Activated CD4-positive, alpha-beta T cell treated with anti-CD3 and anti-CD28 coated beads, Interleukin-2, amount 50 U/mL, for 48 hours (primary cell): ENCODE data around the gene DYNLT4.
A peak's percentile ranks its signal among the peaks of the same experiment; 100 is the strongest.
"Not testable (repeated sequence)": the region's sequence is repeated elsewhere in the genome, so short reads cannot be mapped to it uniquely, and the experiment has no call there.

ENCODE experiments used
- DNase-seq, 2 experiments: peaks; one replicate each; pipeline ENCODE4 v3.0.0-alpha.2; 2020

The DYNLT4 gene, protein sequence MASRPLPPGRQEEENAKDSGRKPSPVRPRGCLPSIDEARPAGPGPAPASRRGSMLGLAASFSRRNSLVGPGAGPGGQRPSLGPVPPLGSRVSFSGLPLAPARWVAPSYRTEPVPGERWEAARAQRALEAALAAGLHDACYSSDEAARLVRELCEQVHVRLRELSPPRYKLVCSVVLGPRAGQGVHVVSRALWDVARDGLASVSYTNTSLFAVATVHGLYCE

DNA sequence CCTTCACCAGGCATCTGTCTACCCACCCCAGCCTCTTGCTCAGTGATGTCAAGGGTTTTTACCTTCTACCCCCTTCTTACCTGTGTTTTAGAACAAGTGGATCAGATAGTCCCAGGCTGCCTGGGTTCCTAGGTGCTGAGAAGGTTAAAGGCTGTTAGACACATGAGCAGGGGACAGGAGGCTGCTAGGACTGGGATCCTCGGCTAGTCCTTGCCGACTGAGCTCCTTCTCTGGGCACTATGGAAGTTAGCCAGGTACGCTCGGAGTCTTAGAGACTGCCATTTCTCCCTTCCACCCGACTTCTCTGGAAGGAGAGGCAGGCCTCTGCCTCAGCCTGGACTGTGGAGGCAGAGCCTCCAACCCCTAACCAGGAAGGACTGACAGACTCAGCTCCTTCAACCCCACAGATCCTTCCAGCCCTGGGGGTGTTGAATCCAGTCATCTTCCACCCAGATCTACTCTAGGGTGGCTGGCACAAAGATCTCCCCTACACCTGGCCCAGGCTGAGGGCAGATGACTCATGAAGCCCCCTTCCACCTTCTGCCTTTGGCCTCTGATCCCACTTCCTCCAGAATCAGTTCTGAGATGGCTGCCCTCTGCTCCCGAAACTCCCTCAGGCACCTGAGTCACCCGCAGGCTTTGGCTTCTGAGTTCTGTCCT lies at the start of gene DYNLT4:
Gene DYNLT4, minus strand, starts transcription at position 648 of the 660 bp plus-strand sequence. CDS start 683 bp downstream, outside the sequence.
- DNase-seq = no peak

DNA sequence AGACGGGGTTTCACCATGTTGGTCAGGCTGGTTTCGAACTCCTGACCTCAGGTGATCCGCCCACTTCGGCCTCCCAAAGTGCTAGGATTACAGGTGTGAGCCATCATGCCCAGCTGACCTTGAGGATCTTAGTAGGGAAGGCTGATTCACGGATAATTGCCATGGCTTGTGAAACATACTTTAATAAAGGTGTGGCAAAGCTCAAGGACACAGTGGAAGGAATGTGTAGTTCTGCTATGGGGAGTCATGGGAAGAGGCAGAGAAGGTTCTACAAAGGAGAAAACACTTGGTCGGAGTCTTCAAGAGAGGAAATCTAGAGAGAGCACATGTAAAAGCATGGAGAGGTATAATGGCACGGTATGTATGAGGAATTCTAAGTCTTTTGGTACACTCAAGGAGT lies 48.6 kb upstream of the DYNLT4 start:
- no peak for DNase-seq

DNA sequence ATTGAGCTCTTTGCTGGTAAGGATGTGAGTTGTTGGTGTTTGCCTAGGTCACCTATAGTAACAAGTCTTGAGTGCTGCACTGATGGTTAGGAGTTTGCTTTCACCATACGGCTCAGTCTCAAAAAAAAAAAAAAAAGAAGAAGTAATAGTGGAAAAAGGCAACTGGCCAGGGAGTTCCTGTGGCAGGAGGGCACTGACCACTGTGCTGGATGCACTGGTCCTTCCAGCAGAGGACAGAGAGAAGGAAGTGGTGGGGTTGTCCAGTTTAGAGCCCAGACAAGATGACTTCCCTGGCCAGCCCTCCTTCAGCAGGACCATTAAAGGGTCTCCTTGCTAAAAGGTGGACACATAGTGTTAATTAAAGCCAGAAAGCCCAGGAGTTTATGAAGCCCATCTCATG lies 47.8 kb upstream of the DYNLT4 start:
- DNase-seq = no peak

DNA sequence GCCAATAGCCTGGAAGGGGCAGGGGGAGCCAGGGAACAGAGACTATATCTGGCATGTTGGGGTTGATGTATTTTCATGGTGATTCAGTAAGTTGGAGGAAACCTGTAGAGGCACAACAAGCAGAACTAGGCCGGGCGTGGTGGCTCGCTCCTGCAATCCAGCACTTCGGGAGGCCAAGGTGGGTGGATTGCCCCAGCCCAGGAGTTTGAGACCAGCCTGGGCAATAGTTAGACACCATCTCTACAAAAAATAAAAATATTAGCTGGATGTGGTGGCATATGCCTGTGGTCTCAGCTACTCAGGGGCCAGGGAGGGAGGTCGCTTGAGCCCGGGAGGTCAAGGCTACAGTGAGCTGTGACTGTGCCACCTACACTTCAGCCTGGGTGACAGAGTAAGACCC lies 46.0 kb upstream of the DYNLT4 start:
- DNase-seq = no peak

DNA sequence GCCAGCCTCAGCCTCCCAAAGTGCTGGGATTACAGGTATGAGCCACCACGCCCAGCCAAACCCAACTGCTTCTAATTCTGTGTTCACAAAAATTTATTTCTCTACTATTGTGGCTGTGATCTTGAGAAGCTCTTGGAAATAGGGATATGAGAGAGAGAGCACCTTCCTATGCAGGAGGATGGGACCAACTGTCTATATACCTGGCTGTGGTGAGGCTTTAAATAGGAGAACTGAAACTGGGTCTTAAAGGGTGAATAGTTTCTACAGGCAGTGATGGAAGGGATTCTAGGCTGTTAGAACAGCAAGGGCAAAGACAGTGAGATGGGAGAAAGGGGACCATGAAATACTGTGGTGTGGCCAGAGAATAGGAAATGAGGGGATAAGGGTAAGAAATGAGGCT lies 44.2 kb upstream of the DYNLT4 start:
- DNase-seq = no peak

DNA sequence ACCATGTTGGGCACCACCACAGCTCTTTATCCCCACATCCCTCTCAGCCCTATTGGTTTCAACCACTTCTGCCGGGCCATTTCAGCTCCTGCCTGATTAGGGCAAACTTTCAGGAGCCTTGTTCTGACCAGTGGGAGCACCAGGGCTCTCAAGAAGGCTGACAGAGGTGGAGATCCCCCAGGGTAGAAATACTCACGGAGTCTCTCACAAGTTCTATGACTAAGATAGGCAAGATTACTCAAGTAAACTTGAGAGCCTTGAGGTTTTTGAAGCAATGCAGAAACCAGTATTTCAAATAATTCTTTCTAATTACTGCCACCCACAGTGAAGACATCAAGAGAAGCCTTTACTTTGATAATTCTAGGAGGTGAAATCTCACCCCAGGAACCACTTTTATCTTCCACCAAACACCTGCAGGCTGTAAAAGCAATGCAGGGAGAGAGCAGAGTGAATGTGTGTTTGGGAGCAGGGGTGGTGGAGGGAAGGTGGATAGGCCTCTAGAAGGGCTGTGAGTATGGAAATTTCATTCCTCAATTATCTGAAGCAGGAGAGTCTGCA lies 42.5 kb upstream of the DYNLT4 start:
- no peak for DNase-seq

DNA sequence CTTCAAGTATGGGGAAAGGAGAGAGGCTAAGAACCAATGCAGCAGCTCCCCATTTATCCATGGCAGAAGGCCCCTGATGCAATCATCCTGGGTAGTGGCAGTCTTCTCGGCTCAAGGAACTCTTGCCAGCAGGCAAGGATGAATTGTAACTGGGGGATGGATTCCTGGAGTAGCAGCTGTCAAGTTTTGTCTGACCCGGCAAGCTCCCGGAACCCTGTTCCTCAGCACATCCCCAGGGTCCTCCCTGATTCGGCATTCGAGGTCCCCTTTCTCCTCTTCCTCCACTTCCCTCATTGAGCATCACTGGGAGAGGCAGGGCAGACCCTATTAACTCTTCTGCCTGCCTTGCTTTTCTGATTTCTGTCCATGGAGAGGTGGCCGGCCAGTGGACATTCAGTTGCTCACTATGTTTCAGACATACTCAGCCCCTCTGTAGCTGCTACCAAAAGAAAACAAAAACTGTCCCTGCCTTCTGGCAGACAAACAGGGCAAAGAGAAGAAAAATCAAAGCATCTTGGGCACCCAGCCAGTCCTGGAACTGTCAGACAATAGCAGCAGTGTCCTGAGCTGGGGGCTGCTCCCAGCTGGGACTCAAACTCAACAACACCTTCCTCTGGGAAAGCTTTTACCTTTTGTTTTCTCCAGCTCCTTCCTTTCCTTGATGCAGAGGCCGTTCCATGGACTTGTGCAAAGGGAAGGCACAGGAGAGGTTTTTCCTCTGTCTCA lies 41.5 kb upstream of the DYNLT4 start:
- DNase-seq = no peak

DNA sequence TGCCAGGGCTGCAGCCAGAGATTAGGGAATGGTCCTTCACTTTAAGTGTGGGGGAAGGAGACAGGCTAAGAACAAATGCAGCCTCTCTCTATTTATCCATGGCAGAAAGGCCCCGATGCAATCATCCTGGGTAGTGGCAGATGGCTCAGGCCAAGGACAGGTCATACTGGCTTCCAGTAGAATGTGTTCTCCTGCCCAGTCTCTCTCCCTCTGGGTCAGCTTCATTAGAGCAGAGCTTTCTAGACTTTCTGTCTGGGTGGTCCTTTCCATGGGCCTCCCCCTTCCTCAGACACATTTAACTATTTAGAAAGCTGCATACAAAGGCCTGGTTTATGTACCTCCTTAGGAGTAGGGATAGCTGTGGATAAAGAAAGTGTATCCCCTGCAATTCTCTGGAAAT lies 40.7 kb upstream of the DYNLT4 start:
- DNase-seq = no peak

DNA sequence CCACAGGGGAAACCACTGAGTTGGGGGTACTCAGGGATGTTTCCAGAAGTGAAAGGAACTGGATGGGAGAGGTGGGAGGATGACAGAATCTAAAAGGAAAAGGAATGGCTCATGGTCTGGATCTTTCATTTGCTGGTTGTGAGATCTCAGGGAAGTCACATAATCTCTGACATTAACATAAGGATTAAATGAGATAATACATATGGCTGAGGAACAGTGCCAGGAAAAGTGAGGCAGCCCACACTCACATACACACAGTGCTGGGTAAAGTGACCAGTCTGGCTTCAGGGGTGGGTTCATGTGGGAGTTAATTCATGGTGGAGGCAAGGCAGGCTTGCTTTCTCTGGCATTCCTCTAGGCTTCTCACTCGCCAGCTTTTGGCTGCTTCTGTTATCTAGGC lies 39.8 kb upstream of the DYNLT4 start:
- no peak for DNase-seq

DNA sequence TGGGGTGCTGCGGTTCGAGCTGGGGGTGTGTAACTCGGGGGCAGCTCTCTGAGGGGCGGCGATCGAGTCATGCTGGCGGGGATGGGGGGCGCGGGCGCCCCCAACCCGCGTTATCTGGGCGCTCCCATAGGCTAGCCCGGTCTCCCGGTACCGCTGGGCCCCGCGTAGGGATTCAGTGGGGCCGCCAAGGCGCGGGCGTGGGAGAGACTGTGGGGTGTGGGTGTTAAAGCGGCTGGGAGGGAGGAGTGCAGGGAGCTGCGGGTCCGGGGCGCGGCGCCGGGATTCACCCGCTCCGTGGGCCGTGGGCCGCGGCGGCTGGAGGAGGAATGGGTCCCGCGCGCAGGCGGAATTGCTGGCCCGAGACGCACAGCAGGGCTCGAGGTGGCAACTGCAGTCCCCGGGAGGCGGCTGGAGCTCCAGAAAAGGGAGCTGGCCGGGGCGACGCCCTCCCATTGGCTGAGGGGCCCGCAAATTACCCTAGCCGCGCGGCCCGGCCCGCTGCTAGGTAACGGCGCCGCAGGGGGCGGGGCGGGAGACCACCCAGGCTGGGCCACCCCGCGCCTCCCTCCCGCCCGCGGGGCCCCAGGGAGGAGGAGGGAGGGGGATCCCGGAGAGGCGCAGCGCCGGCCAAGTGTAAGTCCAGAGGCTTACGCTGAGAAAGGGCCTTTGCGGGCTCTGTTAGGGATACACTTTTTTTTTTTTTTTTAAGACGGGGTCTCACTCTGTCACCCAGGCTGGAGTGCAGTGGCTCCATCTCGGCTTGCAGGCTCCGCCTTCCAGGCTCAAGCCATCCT lies 35.9 kb upstream of the DYNLT4 start, which contains the start of gene PTCH2:
Gene PTCH2, minus strand, starts transcription at position 392 of the 794 bp plus-strand sequence. Its CDS starts 321 bp downstream, at position 71.
- peak in 1 of 2 experiments; percentile 27 for DNase-seq

DNA sequence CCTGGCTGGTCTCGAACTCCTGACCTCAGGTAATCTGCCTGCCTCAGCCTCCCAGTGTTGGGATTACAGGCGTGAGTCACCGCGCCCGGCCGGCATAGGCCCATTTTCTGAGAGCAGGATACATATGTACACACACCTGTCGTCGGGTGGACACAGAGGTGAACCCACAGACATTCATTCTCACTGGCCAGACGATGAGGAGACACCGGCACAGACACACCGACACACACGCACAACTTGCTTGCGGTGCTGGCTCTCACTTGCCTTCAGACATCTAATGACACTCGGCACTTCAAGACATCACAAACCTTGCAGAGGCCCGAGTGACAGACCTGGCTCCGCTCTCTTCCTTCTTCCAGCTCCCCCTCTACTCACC lies 35.3 kb upstream of the DYNLT4 start:
- DNase-seq = no peak

DNA sequence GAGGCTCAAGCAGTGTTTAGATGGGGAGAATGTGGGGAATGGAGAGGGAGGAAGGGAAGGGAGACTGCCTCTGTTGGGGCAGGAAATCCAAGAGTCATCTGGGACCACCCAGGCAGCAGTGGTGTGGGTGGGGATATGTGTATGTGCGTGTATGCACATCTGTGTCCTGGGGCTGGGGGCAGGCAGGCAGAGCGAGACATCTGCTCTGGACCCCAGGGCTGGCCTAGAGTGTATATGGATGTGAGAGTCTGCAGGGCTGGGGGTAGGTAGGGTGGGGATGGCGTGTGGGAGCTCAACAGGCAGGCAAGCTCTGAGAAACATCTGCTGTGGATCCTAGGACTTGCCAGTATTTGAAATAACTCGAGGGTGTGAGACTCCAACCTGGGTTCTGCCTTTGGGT lies 32.4 kb upstream of the DYNLT4 start:
- no peak for DNase-seq

DNA sequence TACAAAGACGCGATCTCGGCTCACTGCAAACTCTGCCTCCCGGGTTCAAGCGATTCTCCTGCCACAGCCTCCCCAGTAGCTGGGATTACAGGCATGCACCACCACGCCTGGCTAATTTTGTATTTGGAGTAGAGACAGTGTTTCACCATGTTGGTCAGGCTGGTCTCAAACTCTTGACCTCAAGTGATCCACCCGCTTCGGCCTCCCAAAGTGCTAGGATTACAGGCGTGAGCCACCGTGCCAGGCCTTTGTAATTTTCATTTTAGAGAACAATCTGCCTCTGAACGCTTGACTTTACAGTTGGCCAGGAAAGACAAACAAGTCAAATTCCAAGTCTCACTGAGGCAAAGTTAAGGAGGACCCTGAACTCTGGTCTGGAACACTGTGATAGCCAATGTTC lies 31.1 kb upstream of the DYNLT4 start:
- not testable (repeated sequence) for DNase-seq

DNA sequence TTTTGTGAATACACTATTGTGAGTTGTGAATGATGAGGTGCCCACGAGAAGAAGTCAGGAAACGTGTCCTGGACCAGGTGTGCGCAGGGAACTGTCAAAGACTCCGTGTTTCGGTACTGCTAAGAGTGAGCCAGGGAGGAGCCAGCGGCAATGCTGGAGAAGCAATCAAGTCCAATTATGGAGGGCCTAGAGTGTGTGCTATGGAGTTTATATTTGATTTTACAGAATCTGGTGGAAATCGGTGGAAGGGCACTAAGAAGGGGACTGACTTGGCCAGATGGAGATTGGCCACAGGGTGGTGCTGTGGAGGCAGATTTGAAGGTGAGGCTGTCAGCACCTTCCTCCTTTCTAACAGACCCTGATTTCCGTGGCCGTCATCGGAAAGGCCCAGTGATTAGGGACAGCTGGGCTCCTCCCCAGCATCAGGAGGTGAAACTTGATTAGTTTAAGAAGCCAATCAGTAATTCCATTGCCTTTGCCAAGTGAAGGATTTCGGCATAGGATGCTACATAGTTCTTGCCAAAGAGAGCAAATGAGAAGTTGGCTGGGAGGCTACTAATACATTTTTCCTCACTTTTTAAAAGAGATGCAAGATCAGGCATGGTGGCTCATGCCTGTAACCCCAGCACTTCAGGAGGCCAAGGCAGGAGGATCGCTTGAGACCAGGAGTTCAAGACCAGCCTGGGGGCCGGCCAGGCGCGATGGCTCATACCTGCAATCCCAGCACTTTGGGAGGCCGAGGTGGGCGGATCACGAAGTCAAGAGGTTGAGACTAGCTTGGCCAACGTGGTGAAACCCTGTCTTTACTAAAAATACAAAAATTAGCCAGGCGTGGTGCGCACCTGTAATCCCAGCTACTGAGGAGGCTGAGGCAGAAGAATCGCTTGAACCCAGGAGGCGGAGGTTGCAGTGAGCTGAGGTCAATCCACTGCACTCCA lies 28.9 kb upstream of the DYNLT4 start:
- DNase-seq = peak; percentile 96

DNA sequence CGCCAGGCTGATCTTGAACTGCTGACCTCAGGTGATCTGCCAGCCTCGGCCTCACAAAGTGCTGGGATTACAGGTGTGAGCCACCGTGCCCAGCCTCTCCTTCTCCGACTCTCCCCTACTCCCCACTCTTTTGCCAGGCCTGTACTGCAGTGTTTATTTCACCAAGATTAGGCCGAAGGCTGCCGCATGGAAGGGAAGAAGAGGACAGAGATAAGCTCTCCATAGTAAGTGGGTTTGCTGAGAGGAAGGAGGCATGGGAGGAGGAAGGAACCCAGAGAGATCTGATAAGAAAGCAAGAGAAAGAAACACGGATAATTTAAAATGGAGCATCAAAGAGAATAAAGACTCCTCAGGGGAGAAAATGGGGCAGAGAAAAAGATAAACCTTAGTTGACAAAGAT lies 27.2 kb upstream of the DYNLT4 start:
- DNase-seq = no peak

DNA sequence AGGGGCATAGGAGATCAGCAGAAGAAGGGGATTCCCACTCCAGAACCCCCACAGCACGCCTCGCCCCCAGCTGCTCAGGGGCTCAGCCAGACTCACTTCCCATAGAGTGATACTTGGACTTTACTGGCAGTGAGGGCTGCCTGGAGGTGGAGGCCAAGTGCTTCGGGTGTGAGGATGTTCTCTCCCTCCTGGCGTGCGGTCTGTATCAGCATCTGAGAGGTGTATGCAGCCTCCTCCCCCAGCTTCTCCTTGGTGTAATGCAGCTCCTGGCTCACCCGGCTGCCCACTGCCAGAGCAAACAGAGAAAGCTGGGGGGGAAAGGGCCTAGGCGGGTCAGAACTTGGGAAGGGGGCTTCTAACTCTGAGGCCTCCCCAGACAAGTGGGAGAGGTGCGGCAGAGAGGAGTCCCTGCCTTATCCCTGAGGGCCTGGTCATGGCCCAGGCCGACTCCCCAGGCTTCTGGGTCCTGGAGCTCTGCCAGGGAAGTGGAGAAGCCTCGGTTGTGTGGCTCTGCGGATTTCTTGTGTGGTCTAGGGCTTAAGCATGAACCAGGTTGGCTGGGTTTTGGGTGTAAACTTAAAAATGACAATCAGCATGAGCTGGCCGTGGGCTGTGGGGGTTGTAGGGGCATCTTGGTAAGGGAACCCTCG lies 25.0 kb upstream of the DYNLT4 start:
- DNase-seq = no peak

DNA sequence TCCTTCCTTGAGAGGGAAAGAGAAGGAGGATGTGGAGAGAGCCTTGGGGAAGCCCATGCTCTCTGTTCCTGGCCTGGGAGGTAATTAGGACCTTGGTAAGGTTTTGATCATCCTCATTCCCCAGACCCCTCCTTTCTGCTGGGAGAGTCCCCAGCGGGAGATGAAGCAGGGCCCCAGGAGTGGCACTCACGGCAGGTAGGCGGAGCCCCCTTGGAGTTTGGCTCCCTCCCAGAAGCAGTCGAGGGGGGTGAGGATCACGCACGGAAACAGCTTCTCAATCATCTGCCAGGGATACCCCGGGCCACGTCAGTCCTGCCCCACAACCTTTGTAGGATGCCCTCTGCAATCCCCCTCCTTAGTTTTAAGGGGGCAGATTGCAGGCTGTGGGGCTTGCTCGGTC lies 24.4 kb upstream of the DYNLT4 start:
- DNase-seq = no peak

DNA sequence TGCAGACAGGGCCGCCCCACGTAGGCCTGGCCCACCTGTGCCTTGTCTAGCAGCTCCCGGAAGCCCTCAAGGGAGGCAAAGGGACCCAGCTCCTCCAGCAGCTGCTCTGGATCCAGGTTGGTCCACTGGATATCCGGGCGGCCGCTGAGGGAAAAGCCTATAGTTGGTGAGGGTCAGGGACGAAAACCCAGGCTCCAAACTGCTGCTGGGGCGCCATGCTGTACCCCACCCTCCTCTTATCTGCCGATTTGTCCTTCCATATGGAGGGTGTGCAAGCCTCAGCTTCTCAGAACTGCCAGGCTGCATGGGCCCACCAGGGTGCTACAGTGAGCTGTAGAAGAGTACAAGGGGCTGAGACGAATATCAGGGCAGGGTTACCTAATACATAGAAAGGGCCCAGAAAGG lies 23.8 kb upstream of the DYNLT4 start:
- no peak for DNase-seq

DNA sequence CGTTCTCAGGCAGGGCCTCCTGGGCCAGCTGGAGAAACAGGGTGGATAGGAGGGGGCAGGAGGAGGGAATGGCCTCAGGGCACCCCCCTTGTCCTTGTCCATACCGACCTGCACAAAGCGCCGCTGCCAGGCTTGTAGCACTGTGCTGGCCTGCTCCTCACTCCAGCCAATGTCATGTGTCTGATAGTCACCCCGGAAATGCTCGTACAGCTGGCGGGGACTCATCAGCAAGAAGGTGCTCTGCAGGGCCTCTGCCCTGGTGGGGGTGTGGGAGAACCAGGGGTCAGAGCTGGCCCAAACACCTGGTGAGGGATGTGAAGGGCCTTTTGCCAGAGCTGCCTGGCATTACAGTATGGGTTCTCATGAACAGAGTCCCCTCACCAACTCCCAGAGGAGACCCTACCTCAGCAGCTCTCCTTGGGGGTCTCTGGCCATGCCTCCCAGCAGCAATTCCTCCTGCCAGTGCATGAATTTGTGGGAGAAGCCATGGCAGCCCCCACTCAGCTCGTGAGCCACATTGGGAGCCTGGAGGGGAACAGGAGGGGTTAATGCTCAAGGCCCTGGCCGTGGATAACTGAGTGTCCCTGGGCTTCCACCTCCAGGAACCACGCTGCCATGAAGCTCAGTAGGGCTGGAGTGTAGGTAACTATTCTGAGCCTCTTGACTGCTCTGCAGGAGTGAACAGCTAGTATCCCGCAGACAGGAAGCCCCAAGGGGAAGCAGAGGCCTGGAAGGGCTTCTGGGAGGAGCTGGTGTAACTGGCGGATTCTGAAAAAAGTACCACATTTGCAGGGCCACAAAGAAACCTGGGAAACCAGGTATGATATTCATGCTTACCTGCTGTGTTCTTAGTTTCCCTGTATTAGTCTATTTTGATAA lies 22.6 kb upstream of the DYNLT4 start:
- no peak for DNase-seq

DNA sequence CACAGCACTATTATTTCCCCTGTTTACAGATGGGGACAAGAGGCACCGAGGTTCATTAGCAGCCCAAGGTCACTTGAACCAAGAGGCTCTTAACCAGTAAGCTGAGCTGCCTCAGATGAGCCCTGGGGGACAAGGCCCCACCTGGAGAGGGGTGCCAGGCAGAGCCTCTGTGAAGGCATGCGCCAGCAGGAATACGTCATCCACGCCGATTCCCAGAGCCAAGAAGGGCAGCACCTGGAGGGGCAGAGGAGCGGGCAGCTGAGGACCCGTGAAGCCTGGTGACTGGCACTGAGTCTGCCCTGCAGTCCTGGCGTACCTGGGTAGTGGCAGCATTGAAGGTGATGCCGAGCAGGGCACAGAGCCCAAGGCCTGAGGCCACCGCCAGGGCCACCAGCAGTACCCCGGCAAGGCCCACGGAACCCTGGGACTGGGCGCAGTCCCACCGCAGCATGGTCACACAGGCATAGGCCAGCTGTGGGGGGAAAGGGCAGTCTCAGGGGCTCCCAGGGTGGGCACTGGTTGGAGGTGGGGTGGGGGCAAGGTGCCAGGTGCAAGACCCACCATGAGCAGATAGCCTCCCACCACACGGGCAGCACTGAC lies 21.8 kb upstream of the DYNLT4 start:
- no peak for DNase-seq
